SK-N-MC (cell line): ENCODE measurements around the gene PIAS2.

Experiments used
- DNase-seq: peaks from one replicate; pipeline ENCODE4 v3.0.0-alpha.2; 2011; ENCODE audit warnings: low read depth, low spot score
- H3K27ac ChIP-seq: fragments of 200-600 bp; sonication (generic); 2 replicates; pipeline ENCODE4 v1.5.1; 2016; ENCODE audit warnings: mixed run types
- H3K36me3 ChIP-seq: fragments of 200-600 bp; sonication (generic); 2 replicates; pipeline ENCODE4 v1.6.1; 2017; ENCODE audit warnings: antibody characterized with exemption, low read length, mixed read lengths; ENCODE audit not compliant: insufficient read depth
- H3K4me3 ChIP-seq: fragments of 200-600 bp; sonication (generic); 2 replicates; pipeline ENCODE4 v1.5.1; 2016
- H3K9ac ChIP-seq: fragments of 200-600 bp; sonication (generic); 2 replicates; pipeline ENCODE4 v1.8.0; 2017; ENCODE audit warnings: mixed run types, mixed read lengths; ENCODE audit not compliant: insufficient read length
- H3K9me3 ChIP-seq: fragments of 200-600 bp; sonication (generic); 2 replicates; pipeline ENCODE4 v1.6.1; 2017; ENCODE audit warnings: low read depth, mild to moderate bottlenecking, antibody characterized with exemption, low read length, moderate library complexity, mixed read lengths
- EZH2 ChIP-seq: fragments of 200-600 bp; sonication (generic); IDR thresholded peaks from one replicate; pipeline ENCODE4 v1.6.1; 2017; ENCODE audit warnings: antibody characterized with exemption
- FOXP2 ChIP-seq: optimal IDR thresholded peaks from 2 replicates; pipeline ENCODE3; 2011; ENCODE audit warnings: mild to moderate bottlenecking, moderate library complexity; ENCODE audit not compliant: insufficient read depth; ENCODE audit errors: extremely low read length, control extremely low read depth
- POLR2AphosphoS5 ChIP-seq: IDR thresholded peaks from 2 replicates; pipeline ENCODE4 v1.6.1; 2012; ENCODE audit warnings: mild to moderate bottlenecking, low read depth, low read length, borderline replicate concordance

The PIAS2 gene

DNA sequence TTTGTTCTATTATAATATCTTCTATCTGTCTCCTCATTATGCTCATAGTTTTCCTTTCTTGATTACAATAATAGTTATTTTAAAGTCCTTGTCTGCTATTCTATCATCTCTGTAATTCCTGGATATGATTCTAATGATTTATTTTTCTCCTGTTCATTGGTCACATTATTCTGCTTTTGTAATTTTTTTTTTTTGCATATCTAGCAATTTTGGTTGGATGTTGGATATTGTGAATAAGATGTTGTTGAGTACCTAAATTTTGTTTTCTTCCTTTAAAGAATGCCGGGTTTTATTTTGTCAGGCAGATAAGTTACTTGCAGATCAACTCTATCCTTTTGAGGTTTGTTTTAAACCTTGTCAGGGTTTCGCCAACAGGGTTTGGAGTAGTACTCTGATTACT lies 25.3 kb upstream of the PIAS2 start:
- Histone ChIP-seq H3K9me3 (no peaks in the 10 kb centered on the region), H3K27ac (no peak overlapping the region), H3K9ac (no peak overlapping the region), H3K4me3 (no peak overlapping the region), H3K36me3 (no peaks in the 10 kb centered on the region)
- no peak for DNase-seq
- TF ChIP-seq POLR2AphosphoS5: no peak
- no peak for TF ChIP-seq EZH2
- TF ChIP-seq FOXP2: no peak

DNA sequence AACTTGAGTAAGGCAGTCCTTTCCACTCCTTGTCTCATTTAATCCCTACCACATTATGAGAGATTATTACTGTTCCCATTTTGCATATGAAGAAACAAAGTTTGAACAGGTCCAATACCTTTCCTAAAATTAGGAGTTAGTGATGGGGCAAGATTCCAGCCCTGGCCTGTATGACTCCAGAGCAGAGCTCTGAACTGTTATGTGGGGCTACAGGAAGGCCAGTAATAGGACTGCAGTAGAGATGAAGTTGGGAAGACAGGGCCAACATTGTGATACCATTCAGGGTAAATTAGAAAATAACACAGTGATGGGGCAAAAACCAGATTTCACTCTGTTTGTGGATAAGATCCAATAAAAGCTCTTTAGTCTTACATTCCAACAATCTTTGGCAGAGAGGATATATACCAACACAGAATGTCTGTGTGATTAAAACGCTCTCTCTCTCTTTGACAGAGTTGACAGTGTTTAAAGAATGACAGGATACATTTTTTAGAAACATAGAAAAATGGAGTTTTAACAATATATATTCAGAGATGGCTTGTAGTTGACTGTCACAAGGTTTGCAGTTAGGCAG lies 22.8 kb upstream of the PIAS2 start:
- DNase-seq: no peak
- Histone ChIP-seq H3K4me3 (no peak overlapping the region), H3K36me3 (no peaks in the 10 kb centered on the region), H3K9ac (no peak overlapping the region), H3K9me3 (no peaks in the 10 kb centered on the region), H3K27ac (no peak overlapping the region)
- TF ChIP-seq FOXP2: no peak
- TF ChIP-seq POLR2AphosphoS5: no peak
- no peak for TF ChIP-seq EZH2

DNA sequence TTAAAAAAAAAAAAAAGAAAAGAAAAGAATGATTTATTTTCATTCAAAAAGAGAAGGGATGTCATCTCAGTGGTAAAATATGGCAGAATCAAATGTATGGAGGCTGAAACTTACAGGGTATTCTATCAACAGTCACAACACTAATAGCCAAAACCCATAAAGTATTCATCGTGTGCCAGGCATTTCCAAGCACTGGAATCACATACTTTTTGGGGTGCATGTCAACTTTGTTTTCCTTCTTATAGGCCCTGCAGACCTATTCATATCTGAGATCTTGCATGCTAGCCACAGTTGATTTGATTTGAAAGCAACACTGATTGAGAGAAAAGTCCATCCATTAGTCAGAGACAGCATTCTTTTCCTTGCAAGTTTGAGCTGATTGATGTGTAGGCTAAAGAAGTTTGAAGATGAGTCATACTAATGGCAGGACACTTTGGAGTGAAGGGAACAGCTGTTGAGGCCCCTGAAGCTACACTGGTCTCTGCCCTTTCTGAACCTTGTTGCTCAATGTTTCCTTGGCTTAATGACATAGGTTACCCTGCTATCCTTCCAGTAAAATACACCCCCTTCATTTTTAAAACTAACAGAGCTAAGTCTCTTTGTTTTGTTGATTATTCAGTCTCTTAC lies 22.1 kb upstream of the PIAS2 start:
- no peaks in the 10 kb centered on the region for H3K9me3 ChIP-seq
- H3K9ac ChIP-seq: no peak overlapping the region
- no peak overlapping the region for H3K27ac ChIP-seq
- no peaks in the 10 kb centered on the region for H3K36me3 ChIP-seq
- DNase-seq: no peak
- no peak for TF ChIP-seq FOXP2
- no peak for TF ChIP-seq POLR2AphosphoS5
- TF ChIP-seq EZH2: no peak
- no peak overlapping the region for H3K4me3 ChIP-seq

DNA sequence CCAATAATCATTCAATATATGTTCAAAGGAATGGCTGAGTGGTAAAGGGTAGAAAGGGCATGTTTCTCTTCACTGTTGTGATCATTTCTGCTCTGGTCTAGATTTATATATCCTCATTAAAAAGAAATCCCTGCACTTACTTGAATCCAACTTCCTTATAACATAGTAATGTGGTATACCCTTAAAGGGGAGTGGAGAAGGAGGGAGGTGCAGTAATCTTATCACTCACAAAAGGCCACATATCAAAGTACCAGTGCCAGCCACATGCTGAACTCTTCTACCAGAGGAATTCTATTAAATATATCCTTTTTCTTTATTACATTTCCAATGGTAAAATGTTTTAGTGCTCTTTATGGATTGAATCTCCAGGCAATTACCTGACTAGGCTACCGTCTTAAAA lies 3.3 kb upstream of the PIAS2 start:
- Histone ChIP-seq H3K36me3 (no peaks in the 10 kb centered on the region), H3K9me3 (no peaks in the 10 kb centered on the region), H3K4me3 (no peak overlapping the region), H3K9ac (no peak overlapping the region), H3K27ac (no peak overlapping the region)
- DNase-seq: no peak
- no peak for TF ChIP-seq EZH2
- TF ChIP-seq POLR2AphosphoS5: no peak
- no peak for TF ChIP-seq FOXP2

DNA sequence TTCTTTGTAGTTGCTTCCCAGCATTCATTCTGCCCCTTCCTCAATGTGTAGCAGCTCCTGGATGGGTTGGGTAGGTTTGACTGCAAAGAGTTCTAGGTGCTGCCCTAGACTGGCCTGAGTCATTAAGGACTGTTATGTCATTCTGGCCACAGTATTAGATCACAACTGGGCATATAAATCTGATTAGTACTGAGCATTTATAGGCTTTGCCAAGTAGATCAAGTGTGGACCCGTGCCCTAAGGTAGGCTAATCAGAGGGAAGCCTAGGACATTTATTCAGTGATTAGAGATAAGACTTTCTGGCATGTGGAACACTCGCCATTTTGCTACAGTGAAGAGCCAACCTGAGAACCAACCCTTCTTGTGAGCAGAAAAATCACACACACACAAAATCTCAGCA lies 2.8 kb upstream of the PIAS2 start:
- TF ChIP-seq EZH2 (no peak), POLR2AphosphoS5 (no peak), FOXP2 (no peak)
- Histone ChIP-seq H3K36me3 (no peaks in the 10 kb centered on the region), H3K9ac (no peak overlapping the region), H3K9me3 (no peaks in the 10 kb centered on the region), H3K4me3 (no peak overlapping the region), H3K27ac (no peak overlapping the region)
- DNase-seq: no peak

DNA sequence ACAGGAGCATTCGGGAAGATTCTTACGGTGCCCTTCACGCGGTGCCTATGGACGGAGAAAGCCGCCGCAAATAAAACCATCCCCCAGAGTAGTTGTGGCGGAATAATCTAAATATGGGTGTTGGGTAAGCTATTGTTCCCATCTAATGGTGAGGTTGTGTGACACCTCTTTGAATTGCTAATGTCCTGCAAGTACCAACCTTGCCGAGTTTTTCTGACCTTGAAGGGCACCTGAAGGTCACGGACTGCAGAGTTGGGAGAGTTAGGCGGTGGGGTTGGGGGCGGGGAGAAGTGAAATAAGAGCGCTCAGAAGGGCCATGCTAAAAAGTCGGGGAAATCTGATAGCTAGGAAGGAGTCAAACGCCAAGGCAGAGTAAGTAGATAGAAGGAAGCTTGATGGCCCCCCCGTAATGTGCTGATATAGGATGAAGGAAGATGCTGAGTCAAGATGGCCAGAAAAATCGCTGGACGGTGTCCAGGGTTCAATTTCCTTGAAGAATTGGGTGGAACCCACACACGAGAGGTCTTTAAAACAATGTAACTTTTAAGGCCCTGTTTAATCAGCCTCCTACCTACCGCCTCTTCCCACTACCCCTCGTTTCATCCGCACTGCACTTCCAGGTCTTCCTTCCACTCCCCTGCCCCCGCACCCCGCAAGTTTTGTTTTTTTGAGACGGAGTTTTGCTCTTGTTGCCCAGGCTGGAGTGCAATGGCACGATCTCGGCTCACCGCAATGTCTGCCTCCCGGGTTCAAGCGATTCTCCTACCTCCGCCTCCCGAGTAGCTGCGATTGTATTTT lies 695 bp upstream of the PIAS2 start:
- no peaks in the 10 kb centered on the region for H3K36me3 ChIP-seq
- no peak overlapping the region; the same call in 1 of the 2 replicates for H3K27ac ChIP-seq
- H3K4me3 ChIP-seq: peak overlapping the region; percentile 88
- DNase-seq: no peak
- TF ChIP-seq POLR2AphosphoS5 (no peak), FOXP2 (no peak), EZH2 (no peak)
- peak overlapping the region; percentile 86 for H3K9ac ChIP-seq
- H3K9me3 ChIP-seq: no peaks in the 10 kb centered on the region

DNA sequence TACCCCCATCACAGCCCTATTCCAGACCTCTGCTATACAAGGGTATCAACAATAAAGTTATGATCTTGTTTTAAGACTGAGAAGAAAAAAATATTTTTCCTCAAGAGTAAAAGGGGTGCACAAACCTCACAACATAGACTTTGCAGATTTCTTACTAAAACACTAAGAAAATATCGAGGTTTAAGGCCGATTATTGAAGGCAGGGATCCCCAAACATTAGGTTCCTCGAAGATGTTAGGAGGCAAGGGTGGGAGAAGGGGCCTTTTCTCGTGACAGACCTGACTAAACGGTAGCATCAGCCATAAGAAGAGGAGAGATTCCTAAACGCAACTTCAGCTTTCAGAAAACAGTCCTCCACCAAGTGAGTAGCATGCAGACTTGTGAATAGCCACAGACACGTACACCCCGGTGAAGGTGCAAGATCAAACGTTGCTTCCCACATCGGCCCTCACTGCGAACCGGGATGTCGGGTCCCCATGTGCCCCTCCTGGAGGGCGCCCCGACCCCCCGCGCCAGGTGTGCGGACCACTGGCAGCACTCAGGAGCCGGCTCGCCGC lies 678 bp downstream of the PIAS2 start:
- H3K36me3 ChIP-seq: no peaks in the 10 kb centered on the region
- peak overlapping the region; percentile 13; the same call in 1 of the 2 replicates for H3K27ac ChIP-seq
- no peaks in the 10 kb centered on the region for H3K9me3 ChIP-seq
- H3K9ac ChIP-seq: peak overlapping the region; percentile 86
- no peak for TF ChIP-seq POLR2AphosphoS5
- no peak for TF ChIP-seq FOXP2
- TF ChIP-seq EZH2: no peak
- H3K4me3 ChIP-seq: peak overlapping the region; percentile 88
- no peak for DNase-seq
